Measurements from ENCODE around the gene TSHZ1.

TSHZ1 gene

GRCh38 chr18:75273817-75274216 is 63.2 kb downstream of the TSHZ1 start:
- no peak overlapping the region for H3K27ac ChIP-seq
- H3K4me3 ChIP-seq (ENCODE audit: low read depth, low read length): no peak overlapping the region
- H3K36me3 ChIP-seq: no peaks in the 10 kb centered on the region
- DNase-seq: no peak
- TF ChIP-seq CTCF (IDR thresholded peaks at IDR 0.05; ENCODE audit: low read depth, low read length): 0 out of 2 replicates have a peak, but pooled peaks have one; percentile 12
- no peaks in the 10 kb centered on the region for H3K27me3 ChIP-seq (ENCODE audit: insufficient read depth, low read depth, severe bottlenecking)
- no peaks in the 10 kb centered on the region for H3K9me3 ChIP-seq (ENCODE audit: severe bottlenecking)

- H3K9me3 ChIP-seq (ENCODE audit: severe bottlenecking): no peaks in the 10 kb centered on the region
- no peak for DNase-seq
- no peaks in the 10 kb centered on the region for H3K36me3 ChIP-seq
- TF ChIP-seq CTCF (IDR thresholded peaks at IDR 0.05; ENCODE audit: low read depth, low read length): no peak
- no peak overlapping the region for H3K4me3 ChIP-seq (ENCODE audit: low read depth, low read length)
- H3K27me3 ChIP-seq (ENCODE audit: insufficient read depth, low read depth, severe bottlenecking): no peaks in the 10 kb centered on the region
- H3K27ac ChIP-seq: no peak overlapping the region
Measured at GRCh38 chr18:75275226-75275625, 64.6 kb downstream of the TSHZ1 start.

- no peak overlapping the region for H3K27ac ChIP-seq
- no peak for TF ChIP-seq CTCF (IDR thresholded peaks at IDR 0.05; ENCODE audit: low read depth, low read length)
- no peak overlapping the region for H3K4me3 ChIP-seq (ENCODE audit: low read depth, low read length)
- H3K27me3 ChIP-seq (ENCODE audit: insufficient read depth, low read depth, severe bottlenecking): no peaks in the 10 kb centered on the region
- no peaks in the 10 kb centered on the region for H3K9me3 ChIP-seq (ENCODE audit: severe bottlenecking)
- H3K36me3 ChIP-seq: no peaks in the 10 kb centered on the region
- DNase-seq: no peak
Measured at GRCh38 chr18:75276818-75277609, 66.4 kb downstream of the TSHZ1 start.

- Histone ChIP-seq H3K9me3 (ENCODE audit: severe bottlenecking) (no peaks in the 10 kb centered on the region), H3K27ac (no peak overlapping the region), H3K4me3 (ENCODE audit: low read depth, low read length) (no peak overlapping the region), H3K27me3 (ENCODE audit: insufficient read depth, low read depth, severe bottlenecking) (no peaks in the 10 kb centered on the region), H3K36me3 (no peaks in the 10 kb centered on the region)
- no peak for TF ChIP-seq CTCF (IDR thresholded peaks at IDR 0.05; ENCODE audit: low read depth, low read length)
- DNase-seq: no peak
Measured at GRCh38 chr18:75277610-75277928, 67.0 kb downstream of the TSHZ1 start.

GRCh38 chr18:75279381-75279780 is 68.8 kb downstream of the TSHZ1 start:
- no peaks in the 10 kb centered on the region for H3K27me3 ChIP-seq (ENCODE audit: insufficient read depth, low read depth, severe bottlenecking)
- no peak for TF ChIP-seq CTCF (IDR thresholded peaks at IDR 0.05; ENCODE audit: low read depth, low read length)
- H3K36me3 ChIP-seq: no peaks in the 10 kb centered on the region
- H3K9me3 ChIP-seq (ENCODE audit: severe bottlenecking): no peaks in the 10 kb centered on the region
- H3K4me3 ChIP-seq (ENCODE audit: low read depth, low read length): no peak overlapping the region
- H3K27ac ChIP-seq: no peak overlapping the region
- DNase-seq: no peak

Data from WERI-Rb-1 (cell line).